HG02970 (cell line): ENCODE data around the gene TYR.
"Not testable (repeated sequence)": the region's sequence is repeated elsewhere in the genome, so short reads cannot be mapped to it uniquely, and the experiment has no call there.

ENCODE experiments used
- ATAC-seq: cut with Tn5 transposase; IDR thresholded peaks from one replicate; pipeline ENCODE4 v1.9.1; 2021; ENCODE audit warnings: mild to moderate bottlenecking, moderate library complexity, moderate number of reproducible peaks; ENCODE audit not compliant: unreplicated experiment, low FRiP score

TYR gene

DNA sequence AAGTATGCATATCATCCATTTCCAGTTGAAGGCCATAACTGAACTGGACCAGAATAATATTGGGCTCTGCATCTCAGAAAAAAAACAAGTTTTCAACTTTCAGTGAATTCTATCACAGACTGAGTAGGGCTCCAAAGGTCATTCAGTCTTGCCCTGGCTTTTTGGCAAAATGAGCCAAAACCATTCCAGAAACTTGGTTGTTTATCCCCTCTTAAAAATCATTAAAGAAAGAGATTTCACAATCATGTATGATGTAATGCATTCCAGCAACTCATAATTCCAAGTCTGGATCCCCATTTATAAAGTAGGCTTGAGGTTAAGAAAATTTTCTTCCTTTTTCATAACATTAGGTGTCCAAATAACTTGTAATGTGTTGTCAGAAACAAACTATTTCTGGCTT, 162.8 kb downstream of the TYR start:
- not testable (repeated sequence) for ATAC-seq

DNA sequence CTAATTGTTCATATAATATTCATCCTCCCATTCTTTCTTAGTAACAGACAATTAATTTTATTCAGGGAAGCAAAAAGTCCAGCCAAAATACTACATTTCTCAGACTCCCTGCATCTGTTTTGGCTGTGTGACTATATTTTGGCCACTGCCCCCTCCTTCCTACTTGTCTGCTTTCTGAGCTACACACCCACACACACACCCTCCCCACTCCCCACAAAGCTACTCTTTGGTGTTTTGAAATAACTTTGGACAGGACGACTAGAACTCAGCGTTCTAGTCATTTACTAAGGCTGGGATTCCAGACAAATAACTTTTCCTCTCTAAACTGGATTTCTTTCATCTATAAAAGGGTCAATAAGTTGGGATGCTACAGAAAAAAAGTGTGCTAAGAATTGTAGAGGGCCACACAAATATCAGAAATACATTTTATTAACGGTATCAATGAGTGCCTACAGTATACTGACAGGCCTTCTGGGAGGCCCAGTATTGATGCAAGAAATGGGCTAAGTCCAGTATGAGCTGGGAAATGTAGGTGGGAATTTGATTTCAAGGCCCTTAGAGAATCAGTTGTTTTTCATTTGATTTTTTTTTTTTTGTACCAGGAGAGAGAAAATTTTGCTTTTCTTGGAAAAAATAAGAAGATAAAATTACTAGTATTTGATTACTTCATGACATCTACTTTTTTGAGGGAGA, 165.4 kb downstream of the TYR start:
- not testable (repeated sequence) for ATAC-seq
